Heart left ventricle (tissue), 13 donors: Measurements from ENCODE around the gene CFAP251.

Source experiments
- CTCF ChIP-seq, 12 donors: fragments of 200-600 bp; sonication (generic) in 4 of 12; IDR thresholded peaks; one replicate each; pipeline versions ENCODE4 v1.5.0 to v1.8.0; 2018 to 2022; ENCODE audit warnings: antibody characterized with exemption in 12 of 12, mild to moderate bottlenecking in 5 of 12
- POLR2A ChIP-seq, 2 donors: fragments of 450-650 bp; IDR thresholded peaks; one replicate each; pipeline ENCODE4 v1.6.1; 2017; ENCODE audit warnings: antibody characterized with exemption in 2 of 2, mild to moderate bottlenecking in 2 of 2, moderate library complexity in 2 of 2
- donor health status: ischemic (EF 13 %, LVEDD 7.1; RV severe dilation, severe dysfunction).
- donor health status: DM: no; HTN: yes; CAD: no.
- donor health status: DM: no; HTN: no; CAD: no.
- donor health status: ischemic (EF 25% LVEDD 6.9; RV normal size, moderate dysfunction).
- donor health status: ischemic (EF 25% LVEDD 5.7; RV mildly dilated, moderate dysfunction).
- donor health status: ischemic (EF 35%, LVEDD 5.7; RV mildly dilated, moderate dysfunction).
- donor health status: nonischemic (EF 11% LVEDD 7.7; RV severe dilation, severe dysfunction).
- donor health status: DM: yes; HTN: yes; CAD: no.
- donor health status: PGD.
- donor health status: ischemic (EF 29% LVEDD 5.4; RV normal size, mild dysfunction).
- donor health status: nonischemic (EF 23%, LVEDD 6.1; RV moderate dilation, normal function).

GRCh38 chr12:121871467-121871866 lies 46.9 kb upstream of the CFAP251 start:
- no peak for TF ChIP-seq CTCF (IDR thresholded peaks at IDR 0.05)
- TF ChIP-seq POLR2A (IDR thresholded peaks at IDR 0.05) = no peak
